ENCODE measurements around the gene LSM5.
"Not testable (repeated sequence)": the region's sequence is repeated elsewhere in the genome, so short reads cannot be mapped to it uniquely, and the experiment has no call there.

LSM5 gene

GRCh38 chr7:32474008-32474407 is 16.2 kb downstream of the LSM5 start:
- Histone ChIP-seq H2AFZ (ENCODE audit: low read depth, low read length) (no peak overlapping the region), H4K20me1 (ENCODE audit: insufficient read depth, low read length) (no peaks in the 10 kb centered on the region)
- ATAC-seq (ENCODE audit: insufficient read depth, low read depth) = no peak

GRCh38 chr7:32472015-32472414 is 18.2 kb downstream of the LSM5 start:
- Histone ChIP-seq H3K4me2 (ENCODE audit: insufficient read depth, low read length) (no peak overlapping the region), H3K9me3 (ENCODE audit: insufficient read depth, low read length, severe bottlenecking) (no peaks in the 10 kb centered on the region), H3K27ac (ENCODE audit: low read length) (no peak overlapping the region), H3K9ac (ENCODE audit: low read depth, low read length) (no peak overlapping the region), H2AFZ (ENCODE audit: low read depth, low read length) (no peak overlapping the region), H3K4me1 (ENCODE audit: insufficient read depth, low read length) (no peaks in the 10 kb centered on the region), H3K79me2 (ENCODE audit: insufficient read depth, low read length) (no peaks in the 10 kb centered on the region), H3K36me3 (ENCODE audit: insufficient read depth, low read length) (no peaks in the 10 kb centered on the region), H4K20me1 (ENCODE audit: insufficient read depth, low read length) (no peaks in the 10 kb centered on the region), H3K4me3 (ENCODE audit: low read depth in 1 of 2, low read length in 2 of 2) (no peak overlapping the region), H3K27me3 (ENCODE audit: insufficient read depth, low read length, poor library complexity) (no peaks in the 10 kb centered on the region)
- no peak for TF ChIP-seq EZH2 (IDR thresholded peaks at IDR 0.05; ENCODE audit: borderline replicate concordance, low read depth, low read length, severe bottlenecking)
- TF ChIP-seq, protein P1, sequence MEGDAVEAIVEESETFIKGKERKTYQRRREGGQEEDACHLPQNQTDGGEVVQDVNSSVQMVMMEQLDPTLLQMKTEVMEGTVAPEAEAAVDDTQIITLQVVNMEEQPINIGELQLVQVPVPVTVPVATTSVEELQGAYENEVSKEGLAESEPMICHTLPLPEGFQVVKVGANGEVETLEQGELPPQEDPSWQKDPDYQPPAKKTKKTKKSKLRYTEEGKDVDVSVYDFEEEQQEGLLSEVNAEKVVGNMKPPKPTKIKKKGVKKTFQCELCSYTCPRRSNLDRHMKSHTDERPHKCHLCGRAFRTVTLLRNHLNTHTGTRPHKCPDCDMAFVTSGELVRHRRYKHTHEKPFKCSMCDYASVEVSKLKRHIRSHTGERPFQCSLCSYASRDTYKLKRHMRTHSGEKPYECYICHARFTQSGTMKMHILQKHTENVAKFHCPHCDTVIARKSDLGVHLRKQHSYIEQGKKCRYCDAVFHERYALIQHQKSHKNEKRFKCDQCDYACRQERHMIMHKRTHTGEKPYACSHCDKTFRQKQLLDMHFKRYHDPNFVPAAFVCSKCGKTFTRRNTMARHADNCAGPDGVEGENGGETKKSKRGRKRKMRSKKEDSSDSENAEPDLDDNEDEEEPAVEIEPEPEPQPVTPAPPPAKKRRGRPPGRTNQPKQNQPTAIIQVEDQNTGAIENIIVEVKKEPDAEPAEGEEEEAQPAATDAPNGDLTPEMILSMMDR (IDR thresholded peaks at IDR 0.05; ENCODE audit: borderline replicate concordance, extremely low read depth, low read length, poor library complexity, severe bottlenecking) = no peak
- DNase-seq (no peak), ATAC-seq (ENCODE audit: insufficient read depth, low read depth) (no peak)

More at GRCh38 chr7:32474008-32474407, 16.2 kb downstream of the LSM5 start:
- H3K4me2 ChIP-seq (ENCODE audit: insufficient read depth, low read length) = no peak overlapping the region
- no peak overlapping the region for H3K9ac ChIP-seq (ENCODE audit: low read depth, low read length)
- H3K9me3 ChIP-seq (ENCODE audit: insufficient read depth, low read length, severe bottlenecking) = no peaks in the 10 kb centered on the region
- no peaks in the 10 kb centered on the region for H3K27me3 ChIP-seq (ENCODE audit: insufficient read depth, low read length, poor library complexity)
- H3K4me1 ChIP-seq (ENCODE audit: insufficient read depth, low read length) = no peaks in the 10 kb centered on the region
- no peak for DNase-seq
- TF ChIP-seq, protein P1 (IDR thresholded peaks at IDR 0.05; ENCODE audit: borderline replicate concordance, extremely low read depth, low read length, poor library complexity, severe bottlenecking) = no peak
- no peak for TF ChIP-seq EZH2 (IDR thresholded peaks at IDR 0.05; ENCODE audit: borderline replicate concordance, low read depth, low read length, severe bottlenecking)
- H3K79me2 ChIP-seq (ENCODE audit: insufficient read depth, low read length) = no peaks in the 10 kb centered on the region
- no peak overlapping the region for H3K4me3 ChIP-seq (ENCODE audit: low read depth in 1 of 2, low read length in 2 of 2)
- no peaks in the 10 kb centered on the region for H3K36me3 ChIP-seq (ENCODE audit: insufficient read depth, low read length)
- H3K27ac ChIP-seq (ENCODE audit: low read length) = no peak overlapping the region

DNA sequence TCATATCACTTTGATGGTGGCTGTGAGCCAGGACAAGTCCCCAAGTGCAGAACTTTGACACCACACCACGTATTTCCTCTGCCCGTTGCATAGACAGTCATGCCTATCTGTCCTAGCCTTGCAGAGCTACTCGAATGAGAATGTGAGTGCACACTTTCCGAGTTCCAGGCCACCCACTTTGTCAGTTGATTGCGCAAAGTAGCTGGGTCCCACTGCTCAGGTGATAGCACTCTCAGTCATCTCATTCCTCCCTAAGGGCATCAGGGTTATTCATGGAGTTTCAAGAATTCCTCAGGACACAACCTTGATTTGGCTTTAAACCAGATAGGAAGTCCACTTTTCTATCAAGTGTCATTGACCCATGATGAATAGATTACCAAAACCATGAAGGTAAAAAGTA is 19.3 kb downstream of the LSM5 start:
- Histone ChIP-seq H3K4me3 (ENCODE audit: low read depth in 1 of 2, low read length in 2 of 2) (no peak overlapping the region), H3K36me3 (ENCODE audit: insufficient read depth, low read length) (no peaks in the 10 kb centered on the region), H3K79me2 (ENCODE audit: insufficient read depth, low read length) (no peaks in the 10 kb centered on the region), H3K4me2 (ENCODE audit: insufficient read depth, low read length) (no peak overlapping the region), H3K9me3 (ENCODE audit: insufficient read depth, low read length, severe bottlenecking) (no peaks in the 10 kb centered on the region), H2AFZ (ENCODE audit: low read depth, low read length) (no peak overlapping the region), H3K4me1 (ENCODE audit: insufficient read depth, low read length) (no peaks in the 10 kb centered on the region), H4K20me1 (ENCODE audit: insufficient read depth, low read length) (no peaks in the 10 kb centered on the region), H3K9ac (ENCODE audit: low read depth, low read length) (no peak overlapping the region), H3K27ac (ENCODE audit: low read length) (no peak overlapping the region), H3K27me3 (ENCODE audit: insufficient read depth, low read length, poor library complexity) (no peaks in the 10 kb centered on the region)
- DNase-seq (no peak), ATAC-seq (ENCODE audit: insufficient read depth, low read depth) (no peak)
- TF ChIP-seq EZH2 (IDR thresholded peaks at IDR 0.05; ENCODE audit: borderline replicate concordance, low read depth, low read length, severe bottlenecking) = no peak
- TF ChIP-seq, protein P1 (IDR thresholded peaks at IDR 0.05; ENCODE audit: borderline replicate concordance, extremely low read depth, low read length, poor library complexity, severe bottlenecking) = no peak

DNA sequence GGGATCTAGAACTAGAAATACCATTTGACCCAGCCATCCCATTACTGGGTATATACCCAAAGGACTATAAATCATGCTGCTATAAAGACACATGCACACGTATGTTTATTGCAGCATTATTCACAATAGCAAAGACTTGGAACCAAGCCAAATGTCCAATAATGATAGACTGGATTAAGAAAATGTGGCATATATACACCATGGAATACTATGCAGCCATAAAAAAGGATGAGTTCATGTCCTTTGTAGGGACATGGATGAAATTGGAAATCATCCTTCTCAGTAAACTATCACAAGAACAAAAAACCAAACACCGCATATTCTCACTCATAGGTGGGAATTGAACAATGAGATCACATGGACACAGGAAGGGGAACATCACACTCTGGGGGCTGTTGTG is 20.2 kb downstream of the LSM5 start:
- ATAC-seq (ENCODE audit: insufficient read depth, low read depth); H3K36me3 ChIP-seq (ENCODE audit: insufficient read depth, low read length); DNase-seq; H3K27me3 ChIP-seq (ENCODE audit: insufficient read depth, low read length, poor library complexity); H3K9me3 ChIP-seq (ENCODE audit: insufficient read depth, low read length, severe bottlenecking); H3K79me2 ChIP-seq (ENCODE audit: insufficient read depth, low read length); H4K20me1 ChIP-seq (ENCODE audit: insufficient read depth, low read length); H3K9ac ChIP-seq (ENCODE audit: low read depth, low read length); H3K4me2 ChIP-seq (ENCODE audit: insufficient read depth, low read length); H3K4me3 ChIP-seq (ENCODE audit: low read depth in 1 of 2, low read length in 2 of 2); H3K27ac ChIP-seq (ENCODE audit: low read length); H2AFZ ChIP-seq (ENCODE audit: low read depth, low read length); H3K4me1 ChIP-seq (ENCODE audit: insufficient read depth, low read length): not testable (repeated sequence)

- H2AFZ ChIP-seq (ENCODE audit: low read depth, low read length); H3K9ac ChIP-seq (ENCODE audit: low read depth, low read length); H3K36me3 ChIP-seq (ENCODE audit: insufficient read depth, low read length); H3K9me3 ChIP-seq (ENCODE audit: insufficient read depth, low read length, severe bottlenecking); DNase-seq; ATAC-seq (ENCODE audit: insufficient read depth, low read depth); H3K4me2 ChIP-seq (ENCODE audit: insufficient read depth, low read length); H3K4me1 ChIP-seq (ENCODE audit: insufficient read depth, low read length); H3K27ac ChIP-seq (ENCODE audit: low read length); H3K79me2 ChIP-seq (ENCODE audit: insufficient read depth, low read length); H3K4me3 ChIP-seq (ENCODE audit: low read depth in 1 of 2, low read length in 2 of 2); H4K20me1 ChIP-seq (ENCODE audit: insufficient read depth, low read length); H3K27me3 ChIP-seq (ENCODE audit: insufficient read depth, low read length, poor library complexity): not testable (repeated sequence)
Measured at GRCh38 chr7:32464641-32465416, 25.4 kb downstream of the LSM5 start.
